ENCODE data around the gene TNNT1. TPM values are rescaled to one million over a fixed set of nuclear protein-coding genes. Genes with fewer than 3 reads are reported as not detected.

TNNT1 gene
- total RNA-seq, 1 experiment from 2014 or later: 116 TPM

DNA sequence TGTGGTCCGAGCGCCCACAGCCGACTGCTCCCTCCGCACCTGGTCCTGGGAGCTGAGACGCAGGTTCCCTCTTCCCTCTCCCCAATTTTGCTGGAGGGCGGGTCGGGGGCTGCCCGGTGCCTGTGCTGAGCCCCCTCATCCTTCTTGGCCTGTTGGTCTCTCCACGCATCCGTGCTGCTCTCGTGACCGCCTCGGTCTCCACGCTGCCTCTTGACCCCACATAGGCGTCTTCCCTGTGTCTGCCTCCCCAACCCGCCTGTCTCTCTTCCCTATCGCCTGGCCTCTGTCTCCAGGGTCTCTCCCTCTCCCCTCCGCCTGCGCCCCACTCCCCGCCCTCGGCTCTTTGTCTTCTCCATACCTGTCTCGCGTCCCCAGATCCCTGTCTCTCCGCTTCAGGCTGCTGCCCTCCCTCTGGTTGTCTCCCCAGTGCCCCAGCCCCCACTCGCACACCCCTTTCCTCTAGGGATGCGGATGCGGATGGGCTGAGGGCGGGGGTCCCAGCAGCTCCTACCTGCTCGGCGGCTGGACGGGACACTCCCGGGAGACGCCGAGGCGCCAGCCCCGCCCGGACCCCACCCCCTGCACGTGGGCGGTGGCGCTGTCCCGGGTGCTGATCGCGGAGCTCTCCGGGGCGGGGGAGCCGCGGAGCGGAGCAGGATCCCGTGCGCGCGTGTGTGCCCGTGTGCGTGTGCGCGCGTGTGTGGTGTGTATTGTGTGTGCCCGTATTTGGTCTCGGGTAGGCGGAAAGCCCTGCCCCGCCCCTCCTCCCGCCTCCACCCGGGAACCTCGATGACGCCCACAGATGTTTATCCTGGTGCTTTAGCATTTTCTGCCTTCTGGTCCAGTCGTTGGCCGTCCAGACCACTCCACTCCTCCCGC, 30.8 kb upstream of the TNNT1 start, which contains the start of gene SYT5:
Gene SYT5, minus strand, starts transcription at position 684 of the 879 bp plus-strand sequence. CDS start 1,248 bp downstream, outside the sequence.
- TF ChIP-seq SIN3A (IDR thresholded peaks at IDR 0.05; ENCODE audit: borderline replicate concordance, insufficient read depth, low read depth, low read length): peak; percentile 99
- TF ChIP-seq, protein P1, sequence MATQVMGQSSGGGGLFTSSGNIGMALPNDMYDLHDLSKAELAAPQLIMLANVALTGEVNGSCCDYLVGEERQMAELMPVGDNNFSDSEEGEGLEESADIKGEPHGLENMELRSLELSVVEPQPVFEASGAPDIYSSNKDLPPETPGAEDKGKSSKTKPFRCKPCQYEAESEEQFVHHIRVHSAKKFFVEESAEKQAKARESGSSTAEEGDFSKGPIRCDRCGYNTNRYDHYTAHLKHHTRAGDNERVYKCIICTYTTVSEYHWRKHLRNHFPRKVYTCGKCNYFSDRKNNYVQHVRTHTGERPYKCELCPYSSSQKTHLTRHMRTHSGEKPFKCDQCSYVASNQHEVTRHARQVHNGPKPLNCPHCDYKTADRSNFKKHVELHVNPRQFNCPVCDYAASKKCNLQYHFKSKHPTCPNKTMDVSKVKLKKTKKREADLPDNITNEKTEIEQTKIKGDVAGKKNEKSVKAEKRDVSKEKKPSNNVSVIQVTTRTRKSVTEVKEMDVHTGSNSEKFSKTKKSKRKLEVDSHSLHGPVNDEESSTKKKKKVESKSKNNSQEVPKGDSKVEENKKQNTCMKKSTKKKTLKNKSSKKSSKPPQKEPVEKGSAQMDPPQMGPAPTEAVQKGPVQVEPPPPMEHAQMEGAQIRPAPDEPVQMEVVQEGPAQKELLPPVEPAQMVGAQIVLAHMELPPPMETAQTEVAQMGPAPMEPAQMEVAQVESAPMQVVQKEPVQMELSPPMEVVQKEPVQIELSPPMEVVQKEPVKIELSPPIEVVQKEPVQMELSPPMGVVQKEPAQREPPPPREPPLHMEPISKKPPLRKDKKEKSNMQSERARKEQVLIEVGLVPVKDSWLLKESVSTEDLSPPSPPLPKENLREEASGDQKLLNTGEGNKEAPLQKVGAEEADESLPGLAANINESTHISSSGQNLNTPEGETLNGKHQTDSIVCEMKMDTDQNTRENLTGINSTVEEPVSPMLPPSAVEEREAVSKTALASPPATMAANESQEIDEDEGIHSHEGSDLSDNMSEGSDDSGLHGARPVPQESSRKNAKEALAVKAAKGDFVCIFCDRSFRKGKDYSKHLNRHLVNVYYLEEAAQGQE (IDR thresholded peaks at IDR 0.05; ENCODE audit: insufficient read depth in 1 of 2, low read depth in 2 of 2, low read length in 1 of 2): peak; percentile 98 to 99
- TF ChIP-seq, protein P2, sequence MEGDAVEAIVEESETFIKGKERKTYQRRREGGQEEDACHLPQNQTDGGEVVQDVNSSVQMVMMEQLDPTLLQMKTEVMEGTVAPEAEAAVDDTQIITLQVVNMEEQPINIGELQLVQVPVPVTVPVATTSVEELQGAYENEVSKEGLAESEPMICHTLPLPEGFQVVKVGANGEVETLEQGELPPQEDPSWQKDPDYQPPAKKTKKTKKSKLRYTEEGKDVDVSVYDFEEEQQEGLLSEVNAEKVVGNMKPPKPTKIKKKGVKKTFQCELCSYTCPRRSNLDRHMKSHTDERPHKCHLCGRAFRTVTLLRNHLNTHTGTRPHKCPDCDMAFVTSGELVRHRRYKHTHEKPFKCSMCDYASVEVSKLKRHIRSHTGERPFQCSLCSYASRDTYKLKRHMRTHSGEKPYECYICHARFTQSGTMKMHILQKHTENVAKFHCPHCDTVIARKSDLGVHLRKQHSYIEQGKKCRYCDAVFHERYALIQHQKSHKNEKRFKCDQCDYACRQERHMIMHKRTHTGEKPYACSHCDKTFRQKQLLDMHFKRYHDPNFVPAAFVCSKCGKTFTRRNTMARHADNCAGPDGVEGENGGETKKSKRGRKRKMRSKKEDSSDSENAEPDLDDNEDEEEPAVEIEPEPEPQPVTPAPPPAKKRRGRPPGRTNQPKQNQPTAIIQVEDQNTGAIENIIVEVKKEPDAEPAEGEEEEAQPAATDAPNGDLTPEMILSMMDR (IDR thresholded peaks at IDR 0.05): no peak
- TF ChIP-seq TCF7L2 (IDR thresholded peaks at IDR 0.05; ENCODE audit: low read depth, low read length): no peak
- TF ChIP-seq POLR2AphosphoS5 (IDR thresholded peaks at IDR 0.05; ENCODE audit: low read depth, low read length): no peak
- H3K36me3 ChIP-seq (ENCODE audit: control insufficient read depth, insufficient read depth, low read length): no peaks in the 10 kb centered on the region
- H3K27me3 ChIP-seq (ENCODE audit: control insufficient read depth, insufficient read depth, low read length): no peaks in the 10 kb centered on the region
- no peaks in the 10 kb centered on the region for H3K9me3 ChIP-seq (ENCODE audit: control insufficient read depth, insufficient read depth, low read depth, low read length)
- in situ Hi-C loops (cut with HindIII; ENCODE audit: low pct_unique_long_range_greater_than_20kb, low sequenced_read_pairs): no loop called here
- intact Hi-C loops (cut with micrococcal nuclease; ENCODE audit: unreplicated experiment): no loop called here
- peak; percentile 74 for ATAC-seq
- ChIA-PET POLR2A (no interaction called here), CTCF (no interaction called here)
- no peak for DNase-seq (ENCODE audit: low read depth, low spot score)
- no TSS peak for BruUV-seq (replicated peaks)
- H3K4me3 ChIP-seq (ENCODE audit: low read depth in 2 of 2, low read length in 2 of 2): peak within 1 kb of the TSS; percentile 41 to 67
- H3K4me1 ChIP-seq (ENCODE audit: control insufficient read depth, insufficient read depth, low read length): no peaks in the 10 kb centered on the region
- no peak within 1 kb of the TSS for H3K27ac ChIP-seq (ENCODE audit: low read length)

DNA sequence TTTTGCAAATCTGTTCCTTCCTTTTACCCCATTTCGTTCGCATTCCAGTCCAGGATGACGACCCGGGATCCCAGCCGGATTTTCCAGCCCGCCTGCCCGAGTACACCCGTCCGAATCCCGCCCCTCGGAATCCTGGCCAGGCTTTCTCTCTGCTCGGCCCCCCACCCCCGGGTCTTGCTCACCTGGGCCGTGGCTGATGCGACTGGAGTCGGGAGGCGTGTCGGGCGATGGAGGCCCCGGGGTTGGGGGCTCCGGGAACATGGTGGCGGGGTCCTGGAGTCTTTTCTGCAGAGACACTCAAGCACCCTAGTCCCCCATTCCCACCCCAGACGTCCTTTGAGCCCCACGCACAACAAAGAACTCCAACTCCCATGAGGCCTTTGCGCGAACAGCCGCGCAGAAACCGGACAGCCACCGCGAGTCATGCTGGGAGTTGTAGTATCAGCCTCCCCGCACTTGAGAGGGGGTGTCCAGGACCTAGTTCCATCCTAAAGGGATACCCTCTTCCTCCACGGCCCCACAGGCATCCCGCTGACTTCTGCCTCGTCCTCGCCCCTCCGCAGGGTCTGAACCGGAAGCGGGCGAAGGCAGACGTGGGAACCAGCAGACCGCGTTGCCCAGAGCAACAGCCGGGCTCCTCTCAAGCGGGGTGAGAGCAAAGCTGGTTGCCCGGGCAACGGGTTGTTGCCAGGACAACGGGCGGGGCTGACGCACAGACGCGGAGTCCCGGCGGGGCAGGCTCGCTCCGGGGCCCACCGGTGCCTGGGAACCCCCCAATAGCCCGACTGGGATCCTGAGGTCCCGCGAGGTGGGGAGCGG, 30.0 kb upstream of the TNNT1 start:
- Histone ChIP-seq H3K27me3 (ENCODE audit: control insufficient read depth, insufficient read depth, low read length) (no peaks in the 10 kb centered on the region), H3K27ac (ENCODE audit: low read length) (no peak overlapping the region), H3K36me3 (ENCODE audit: control insufficient read depth, insufficient read depth, low read length) (no peaks in the 10 kb centered on the region), H3K4me3 (ENCODE audit: low read depth in 2 of 2, low read length in 2 of 2) (peak overlapping the region; percentile 41 to 67), H3K4me1 (ENCODE audit: control insufficient read depth, insufficient read depth, low read length) (no peaks in the 10 kb centered on the region), H3K9me3 (ENCODE audit: control insufficient read depth, insufficient read depth, low read depth, low read length) (no peaks in the 10 kb centered on the region)
- POLR2A ChIA-PET: no interaction called here
- intact Hi-C loops (cut with micrococcal nuclease; ENCODE audit: unreplicated experiment): no loop called here
- CTCF ChIA-PET: no interaction called here
- BruUV-seq (replicated peaks): no TSS peak
- DNase-seq (ENCODE audit: low read depth, low spot score): peak; percentile 54
- in situ Hi-C loops (cut with HindIII; ENCODE audit: low pct_unique_long_range_greater_than_20kb, low sequenced_read_pairs): no loop called here
- TF ChIP-seq SIN3A (IDR thresholded peaks at IDR 0.05; ENCODE audit: borderline replicate concordance, insufficient read depth, low read depth, low read length): 0 out of 2 replicates have a peak, but pooled peaks have one; percentile 44
- TF ChIP-seq TCF7L2 (IDR thresholded peaks at IDR 0.05; ENCODE audit: low read depth, low read length): no peak
- TF ChIP-seq, protein P1 (IDR thresholded peaks at IDR 0.05; ENCODE audit: insufficient read depth in 1 of 2, low read depth in 2 of 2, low read length in 1 of 2): 0 out of 4 replicates have a peak, but pooled peaks of 1 of the 2 experiments have one; percentile 23
- peak; percentile 84 for ATAC-seq
